CD4-positive, alpha-beta T cell treated with Interleukin-17A for 4 hours (primary cell): ENCODE data around the gene FGD2.
"Not testable (repeated sequence)": the region's sequence is repeated elsewhere in the genome, so short reads cannot be mapped to it uniquely, and the experiment has no call there.

ENCODE experiments used
- DNase-seq: peaks from one replicate; pipeline ENCODE4 v3.0.0-alpha.2; 2020; ENCODE audit warnings: mixed read lengths

Gene FGD2

DNA sequence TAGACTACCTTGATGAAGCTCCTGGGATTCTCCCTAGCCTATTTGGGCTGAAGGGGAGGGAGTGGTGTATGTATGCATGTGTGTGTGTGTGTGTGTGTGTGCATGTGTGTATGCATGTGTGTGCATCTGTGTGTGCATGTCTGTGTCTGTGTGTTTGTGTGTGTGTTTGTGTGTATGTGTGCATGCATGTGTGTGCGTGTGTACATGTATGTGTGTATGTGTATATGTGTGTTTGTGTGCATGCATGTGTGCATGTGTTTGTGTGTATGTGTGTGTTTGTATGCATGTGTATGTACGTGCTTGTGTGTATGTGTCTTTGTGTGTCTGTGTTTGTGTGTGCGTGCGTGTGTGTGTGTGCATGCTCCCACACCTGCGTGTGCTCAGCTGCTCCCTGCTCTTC is 15.4 kb downstream of the FGD2 start:
- no peak for DNase-seq

DNA sequence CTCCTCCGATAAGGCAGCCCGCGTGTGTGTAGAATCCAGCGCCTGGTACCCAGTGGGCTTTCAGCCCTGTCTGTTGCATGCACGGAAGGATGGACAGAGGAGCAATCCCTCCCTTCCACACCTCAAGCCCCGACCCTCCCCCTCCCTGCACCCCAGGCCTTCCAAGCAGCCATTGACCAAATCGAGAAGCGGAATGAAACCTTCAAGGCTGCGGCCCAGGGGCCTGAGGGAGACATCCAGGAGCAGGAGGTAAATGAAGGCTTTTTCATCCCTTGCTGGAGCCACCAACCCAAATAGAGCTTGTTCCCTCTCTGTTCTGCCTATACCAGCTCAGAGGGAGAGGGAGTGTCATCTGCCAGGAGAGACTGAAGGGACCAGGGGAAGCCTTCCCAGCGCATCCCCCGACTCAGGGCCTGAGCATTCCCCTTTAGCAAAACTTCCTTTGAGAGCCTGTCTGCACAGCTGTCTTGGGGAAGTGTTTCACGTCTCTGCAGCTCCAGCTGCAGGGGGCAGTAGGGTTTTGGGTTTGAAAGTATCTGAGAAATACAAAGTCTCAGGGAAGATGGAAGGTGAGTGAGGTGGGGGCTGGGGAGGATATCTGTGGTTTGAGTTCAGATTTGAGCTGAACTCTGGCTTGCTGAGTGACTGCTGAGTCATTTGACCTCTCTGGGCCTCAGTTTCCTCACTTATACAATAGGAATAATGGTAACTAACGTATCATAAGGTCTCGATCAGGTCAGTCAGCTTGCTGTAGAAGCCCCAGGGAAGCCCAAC is 16.1 kb downstream of the FGD2 start:
- DNase-seq: peak; percentile 88

DNA sequence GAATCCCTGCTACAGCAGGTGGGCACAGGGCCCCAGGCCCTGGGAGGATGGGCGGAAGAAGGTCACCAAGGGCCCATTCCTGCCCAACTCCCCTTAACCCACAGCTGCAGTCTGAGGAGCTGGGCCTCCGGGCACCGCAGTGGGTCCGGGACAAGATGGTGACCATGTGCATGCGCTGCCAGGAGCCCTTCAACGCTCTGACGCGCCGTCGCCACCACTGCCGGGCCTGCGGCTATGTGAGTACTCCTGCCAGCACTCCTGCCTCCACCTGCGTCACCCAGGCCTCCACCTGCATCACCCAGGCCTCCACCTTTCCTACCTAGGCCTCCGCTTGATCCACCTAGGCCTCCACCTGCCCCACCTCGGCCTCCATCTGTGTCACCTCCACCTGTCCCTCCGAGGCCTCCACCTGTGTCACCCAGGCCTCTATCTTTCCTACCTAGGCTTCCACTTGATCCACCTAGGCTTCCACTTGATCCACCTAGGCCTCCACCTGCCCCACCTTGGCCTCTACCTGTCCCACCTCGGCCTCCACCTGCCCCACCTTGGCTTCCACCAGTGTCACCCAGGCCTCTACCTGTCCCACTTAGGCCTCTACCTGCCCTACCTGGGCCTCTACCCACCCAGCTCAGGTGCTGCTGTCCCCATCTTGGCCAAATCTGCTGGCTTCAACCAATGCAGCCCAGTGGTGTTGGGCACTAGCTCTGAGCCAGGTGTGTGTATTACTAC is 16.8 kb downstream of the FGD2 start:
- DNase-seq: no peak

DNA sequence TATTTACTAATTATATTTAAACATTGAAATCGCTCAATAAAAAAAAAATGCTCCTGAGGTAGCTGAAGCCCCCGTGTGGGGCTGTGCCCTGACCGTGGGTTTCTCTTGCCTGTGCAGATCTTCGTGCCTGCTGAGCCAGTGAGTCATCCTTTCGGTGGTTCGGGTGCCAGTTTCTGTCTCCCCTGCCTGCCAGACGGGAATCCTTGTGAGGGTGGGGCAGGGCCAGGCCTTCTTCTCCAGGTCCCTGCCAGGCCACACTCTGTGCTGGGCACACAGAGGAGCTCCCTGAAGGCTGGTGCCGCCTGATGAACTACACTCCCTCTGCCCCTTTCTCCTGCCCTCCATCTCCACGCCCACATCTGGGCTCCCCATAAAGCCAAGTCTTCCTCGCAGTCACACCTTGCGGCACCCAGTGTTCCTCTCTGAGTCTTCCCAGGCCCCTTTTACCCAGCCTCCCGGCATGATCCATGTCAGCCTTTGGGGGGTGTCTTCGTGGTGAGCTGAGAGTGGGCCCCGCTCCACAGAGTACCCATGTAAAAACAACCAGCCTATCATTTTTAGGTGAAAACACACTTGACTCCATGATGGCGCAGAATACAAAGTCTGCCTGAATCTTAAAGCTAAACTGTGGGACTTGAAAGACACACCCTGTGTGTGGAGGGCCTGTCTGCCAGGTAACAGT is 19.3 kb downstream of the FGD2 start:
- peak; percentile 49 for DNase-seq

DNA sequence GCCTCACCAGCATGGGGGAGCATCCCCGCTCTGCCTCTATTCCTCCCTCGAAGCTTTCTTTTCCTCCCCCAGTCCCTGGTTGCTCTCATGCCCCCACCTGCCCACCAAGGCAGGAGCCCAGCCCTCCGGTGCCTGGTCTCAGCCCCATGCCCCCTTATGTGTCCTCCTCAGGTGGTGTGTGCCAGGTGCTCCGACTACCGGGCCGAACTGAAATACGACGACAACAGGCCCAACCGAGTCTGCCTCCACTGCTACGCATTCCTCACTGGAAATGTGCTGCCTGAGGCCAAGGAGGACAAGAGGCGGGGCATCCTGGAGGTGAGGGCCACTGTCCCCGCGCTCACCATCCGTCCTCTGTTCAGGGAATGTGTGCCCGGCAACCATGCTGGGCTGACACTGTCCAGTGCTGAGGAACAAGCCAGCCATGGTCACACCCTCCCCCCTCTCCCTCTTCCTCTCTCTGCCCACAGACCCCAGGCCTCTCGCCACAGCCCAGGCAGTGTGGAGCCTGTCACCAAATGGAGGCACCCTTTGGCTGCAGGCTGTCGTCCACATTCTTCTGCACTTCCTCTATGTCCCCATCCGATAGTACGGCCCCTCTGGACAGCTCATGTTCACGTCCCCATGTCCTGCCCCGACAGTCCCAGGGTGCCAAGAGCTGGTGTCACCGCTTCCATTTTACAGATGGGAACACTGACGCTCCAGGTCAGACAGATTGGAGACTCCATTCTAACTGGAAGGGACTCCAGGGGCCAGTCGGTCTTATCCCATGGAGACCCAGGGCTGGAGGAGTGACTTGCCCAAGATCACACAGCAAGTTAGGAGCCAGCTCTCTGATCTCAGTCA is 20.4 kb downstream of the FGD2 start:
- no peak for DNase-seq

DNA sequence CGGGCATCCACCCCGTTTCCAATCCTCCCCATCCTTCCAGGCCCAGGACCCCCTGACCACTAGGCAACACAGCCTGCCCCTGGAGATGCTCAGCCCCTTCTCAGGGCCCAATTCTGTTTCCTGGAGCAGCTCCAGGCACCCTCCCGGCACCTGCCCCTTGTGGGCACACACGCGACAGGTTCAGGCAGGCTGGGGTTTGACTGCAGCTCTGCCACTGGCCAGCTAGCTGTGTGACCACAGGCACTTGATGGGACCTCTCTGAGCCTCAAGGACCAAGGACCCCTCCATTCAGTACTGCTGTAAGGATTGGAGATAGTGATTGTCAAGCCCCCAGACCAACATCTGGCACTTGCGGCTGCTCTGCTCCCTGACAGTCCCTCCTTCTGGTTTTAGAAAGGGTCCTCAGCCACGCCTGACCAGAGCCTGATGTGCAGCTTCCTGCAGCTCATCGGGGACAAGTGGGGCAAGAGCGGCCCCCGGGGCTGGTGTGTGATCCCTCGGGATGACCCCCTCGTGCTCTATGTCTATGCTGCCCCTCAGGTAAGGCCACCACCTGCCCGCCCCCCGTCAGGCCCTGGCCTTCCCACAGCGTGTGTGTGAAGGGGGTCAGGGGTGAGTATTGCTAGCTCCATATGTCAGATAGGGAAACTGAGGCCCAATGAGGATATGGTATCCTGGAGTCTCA is 21.7 kb downstream of the FGD2 start:
- DNase-seq: no peak

DNA sequence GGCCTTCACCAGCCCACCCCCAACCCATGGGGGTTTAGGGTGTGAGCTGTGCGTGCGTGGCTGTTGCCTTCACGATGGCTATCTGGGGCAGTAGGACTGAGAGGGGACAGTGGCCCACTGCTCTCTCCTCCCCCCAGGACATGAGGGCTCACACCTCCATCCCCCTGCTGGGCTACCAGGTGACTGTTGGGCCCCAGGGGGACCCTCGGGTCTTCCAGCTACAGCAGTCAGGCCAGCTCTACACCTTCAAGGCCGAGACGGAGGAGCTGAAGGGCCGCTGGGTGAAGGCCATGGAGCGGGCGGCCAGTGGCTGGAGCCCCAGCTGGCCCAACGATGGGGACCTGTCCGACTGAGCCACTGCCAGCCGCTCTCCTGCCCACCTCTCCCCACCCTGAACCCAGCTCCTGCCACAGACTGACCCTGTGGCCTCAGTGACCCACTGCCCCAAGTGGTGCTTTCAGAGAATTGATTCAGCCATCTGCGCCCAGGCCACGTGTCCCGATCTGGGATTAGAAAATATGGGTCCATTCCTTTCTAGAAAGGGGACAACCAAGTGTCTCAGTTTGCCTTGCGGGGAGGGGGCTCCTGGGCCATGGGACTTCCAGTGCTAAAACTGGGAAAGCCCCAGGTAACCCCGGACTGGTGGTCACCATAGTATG is 22.5 kb downstream of the FGD2 start:
- no peak for DNase-seq

DNA sequence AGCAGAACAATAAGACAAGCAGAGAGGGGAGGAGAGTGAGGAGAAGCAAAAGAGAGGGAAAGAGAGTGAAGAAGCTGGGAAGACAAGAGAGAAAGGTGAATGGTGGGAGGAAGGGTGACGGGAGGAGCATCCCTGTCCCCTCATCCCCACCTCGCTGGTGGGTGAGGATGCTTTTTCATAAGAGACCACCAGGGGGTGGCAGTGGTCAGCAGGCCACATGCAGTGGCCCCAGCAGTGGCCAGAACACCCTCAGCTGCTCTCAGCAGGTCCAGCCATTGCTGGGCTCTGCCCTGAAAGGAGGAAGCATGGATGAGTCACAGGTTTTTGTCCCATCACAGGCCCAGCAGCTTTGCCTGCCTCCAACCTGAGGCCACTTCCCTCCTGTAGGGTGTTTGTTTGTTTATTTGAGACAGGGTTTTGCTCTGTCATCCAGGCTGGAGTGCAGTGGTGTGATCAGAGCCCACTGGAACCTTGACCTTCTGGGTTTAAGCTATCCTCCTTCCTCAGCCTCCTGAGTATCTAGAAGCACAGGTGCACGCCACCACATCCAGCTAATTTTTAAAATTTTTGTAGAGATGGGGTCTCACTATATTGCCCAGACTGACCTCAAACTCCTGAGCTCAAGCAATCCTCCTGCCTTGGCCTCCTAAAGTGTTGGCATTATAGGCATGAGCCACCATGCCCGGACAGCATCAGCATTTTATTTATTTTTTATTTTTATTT is 24.0 kb downstream of the FGD2 start:
- peak; percentile 62 for DNase-seq

DNA sequence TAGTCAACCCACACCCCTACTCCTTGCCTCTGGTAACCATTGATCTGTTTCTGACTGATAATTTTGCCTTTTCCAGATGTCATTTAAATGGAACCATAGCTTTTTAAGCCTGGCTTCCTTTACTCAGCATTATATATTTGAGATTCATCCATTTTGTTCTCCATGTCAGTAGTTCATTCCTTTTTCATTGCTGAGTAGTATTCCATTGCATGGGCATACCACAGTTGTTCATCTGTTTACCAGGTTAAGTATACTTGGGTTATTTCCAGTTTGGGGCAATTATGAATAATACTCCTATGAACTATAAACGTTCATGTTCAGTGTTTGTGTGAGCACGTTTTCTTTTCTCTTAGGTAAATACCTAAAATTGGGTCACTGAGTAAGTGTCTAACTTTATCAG is 25.1 kb downstream of the FGD2 start:
- DNase-seq: no peak

DNA sequence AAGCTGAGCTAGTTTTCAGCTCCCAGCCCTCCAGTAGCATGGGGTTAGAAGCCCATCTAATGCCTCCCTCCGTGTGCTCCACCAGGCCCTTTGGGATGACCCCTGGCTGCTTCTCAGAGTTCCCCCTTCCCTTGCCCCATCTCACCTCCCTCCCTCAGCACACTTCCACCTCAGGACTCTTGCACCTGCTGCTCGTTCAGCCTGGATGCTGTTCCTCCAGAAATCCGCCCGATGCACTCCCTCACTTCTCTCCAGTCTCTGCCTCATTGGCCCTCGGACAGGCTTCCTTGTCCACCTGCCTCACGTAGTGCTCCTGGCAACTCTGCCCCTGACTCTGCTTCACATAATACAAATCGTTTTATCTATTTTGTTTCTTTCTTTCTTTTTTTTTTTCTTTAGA is 26.8 kb downstream of the FGD2 start:
- no peak for DNase-seq

DNA sequence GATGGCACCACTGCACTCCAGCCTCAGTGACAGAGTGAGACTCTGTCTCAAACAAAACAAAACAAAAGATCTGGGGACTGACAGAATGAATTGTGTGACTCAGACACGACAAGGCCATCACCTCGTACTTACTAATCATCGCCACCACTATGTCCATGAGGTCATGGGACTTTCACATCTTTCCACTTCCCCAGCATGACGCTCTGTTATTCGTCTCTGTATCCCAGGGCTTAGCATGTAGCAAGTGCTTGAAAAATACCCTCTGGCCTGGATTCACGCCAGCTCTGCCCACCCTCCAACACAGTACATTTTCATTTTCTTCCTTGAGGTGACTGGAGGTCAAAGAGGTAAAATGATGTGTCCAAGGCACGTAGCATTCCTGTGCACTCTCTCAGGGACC is 27.8 kb downstream of the FGD2 start:
- no peak for DNase-seq

DNA sequence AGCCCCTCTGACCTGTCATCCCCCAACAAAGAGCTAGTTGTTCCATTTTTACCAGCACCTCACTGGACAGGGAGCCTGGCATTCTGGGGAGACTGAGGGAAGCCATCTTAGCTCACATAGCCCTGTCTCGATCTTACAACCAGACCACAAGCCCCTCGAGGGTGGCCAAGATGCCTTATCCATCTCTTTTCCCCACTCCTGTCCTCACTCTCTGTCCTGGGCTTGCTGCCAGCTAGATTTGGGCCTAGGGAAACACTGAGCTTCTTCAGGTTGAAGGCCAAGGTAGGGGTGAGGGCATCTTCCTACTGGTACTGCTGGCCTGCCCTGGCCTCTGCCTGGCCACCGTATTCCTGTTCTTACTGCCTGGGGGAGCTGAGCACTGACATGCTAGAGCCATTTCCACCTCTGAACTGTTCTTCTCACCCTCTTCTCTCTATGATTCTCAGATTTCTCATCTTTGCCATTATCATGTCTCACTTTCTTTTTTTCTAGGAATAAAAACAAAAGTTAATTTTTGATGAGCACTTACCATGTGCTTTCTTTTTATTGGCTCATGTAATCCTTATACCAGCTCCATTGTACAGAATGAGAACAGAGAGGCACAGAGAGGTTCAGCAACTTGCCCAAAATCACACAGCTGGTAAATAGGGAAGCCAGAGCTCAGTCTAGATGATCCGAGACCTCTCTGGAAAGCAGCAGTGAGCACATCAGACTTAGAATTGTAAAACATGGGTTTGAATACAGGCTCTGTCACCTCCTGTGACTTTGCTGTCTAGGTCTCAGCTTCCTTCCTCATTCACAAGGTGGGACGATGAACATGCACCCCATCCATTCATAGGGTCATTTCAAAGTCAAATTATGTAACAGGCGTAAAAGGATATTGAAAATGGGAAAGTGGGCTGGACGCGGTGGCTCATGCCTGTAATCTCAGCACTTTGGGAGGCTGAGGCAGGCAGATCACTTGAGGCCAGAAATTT is 28.7 kb downstream of the FGD2 start:
- DNase-seq: no peak

DNA sequence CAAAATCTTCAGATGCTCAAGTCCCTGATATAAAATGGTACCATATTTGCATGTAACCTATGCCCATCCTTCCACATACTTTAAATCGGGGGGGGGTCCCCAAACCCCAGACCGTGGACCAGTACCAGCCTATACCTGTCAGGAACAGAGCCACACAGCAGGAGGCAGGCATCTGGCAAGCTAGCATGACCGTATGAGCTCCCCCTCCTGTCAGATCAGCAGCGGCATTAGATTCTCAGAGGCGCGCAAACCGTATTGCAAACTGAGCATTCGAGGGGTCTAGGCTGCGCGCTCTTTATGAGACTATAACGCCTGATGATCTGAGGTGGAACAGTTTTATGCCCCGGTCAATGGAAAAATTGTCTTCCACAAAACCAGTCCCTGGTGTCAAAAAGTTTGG is 30.7 kb downstream of the FGD2 start:
- DNase-seq: no peak

DNA sequence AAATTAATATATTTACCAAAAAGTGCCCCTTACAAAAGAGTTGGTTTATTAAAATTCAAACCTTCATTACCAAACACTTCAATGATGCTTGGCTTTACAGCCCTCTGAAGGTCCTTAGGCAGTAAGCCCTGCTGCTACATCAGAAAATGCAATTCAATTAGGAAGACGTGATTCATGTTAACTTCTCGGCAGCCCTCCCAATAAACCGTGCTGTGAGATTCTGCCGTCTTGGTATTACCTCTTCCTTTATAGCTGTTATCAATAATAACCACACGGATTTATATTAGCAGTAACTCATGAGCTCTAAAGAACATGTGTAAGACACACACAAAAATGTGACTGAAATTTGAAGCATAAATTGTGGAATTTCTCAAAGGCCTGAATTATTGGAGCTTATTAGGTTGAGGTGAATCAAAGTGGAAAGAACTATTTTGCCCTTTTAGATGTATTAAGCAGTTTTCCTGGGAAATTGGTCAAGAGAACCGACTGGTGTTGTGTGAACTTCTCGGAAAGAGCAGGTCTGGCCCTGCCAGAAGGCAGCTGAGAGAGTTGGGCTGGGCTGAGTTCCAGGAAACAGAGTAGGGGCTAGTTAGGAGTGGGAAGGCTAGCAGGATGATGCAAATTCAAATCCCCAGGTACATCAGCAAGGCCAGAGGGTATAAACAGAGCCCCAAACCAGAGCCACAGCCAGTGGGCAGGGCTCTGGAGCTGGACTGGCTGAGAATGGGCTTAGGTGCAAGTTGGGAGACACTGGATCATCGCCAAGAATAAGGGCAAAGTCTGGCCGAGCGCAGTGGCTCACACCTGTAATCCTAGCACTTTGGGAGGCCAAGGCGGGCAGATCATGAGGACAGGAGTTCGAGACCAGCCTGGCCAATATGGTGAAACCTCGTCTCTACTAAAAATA is 33.1 kb downstream of the FGD2 start:
- no peak for DNase-seq

DNA sequence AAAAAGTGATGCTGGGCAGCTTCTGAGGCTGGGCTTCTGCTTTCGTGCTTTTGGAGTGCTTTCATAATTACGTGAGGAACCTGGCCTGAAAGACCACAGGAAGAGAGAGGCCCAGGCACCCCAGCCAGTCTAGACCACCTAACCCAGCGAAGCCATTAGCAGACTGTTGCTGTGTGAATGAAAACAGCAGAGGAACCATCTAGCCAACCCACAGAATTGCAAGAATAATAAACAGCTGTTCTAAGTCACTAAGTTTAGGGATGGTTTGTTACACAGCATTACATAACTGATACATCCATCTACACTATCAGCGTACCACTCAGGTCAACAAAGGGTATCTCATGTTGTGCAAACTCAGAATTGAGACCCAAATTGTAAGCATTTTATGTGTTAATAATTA is 34.5 kb downstream of the FGD2 start:
- no peak for DNase-seq

DNA sequence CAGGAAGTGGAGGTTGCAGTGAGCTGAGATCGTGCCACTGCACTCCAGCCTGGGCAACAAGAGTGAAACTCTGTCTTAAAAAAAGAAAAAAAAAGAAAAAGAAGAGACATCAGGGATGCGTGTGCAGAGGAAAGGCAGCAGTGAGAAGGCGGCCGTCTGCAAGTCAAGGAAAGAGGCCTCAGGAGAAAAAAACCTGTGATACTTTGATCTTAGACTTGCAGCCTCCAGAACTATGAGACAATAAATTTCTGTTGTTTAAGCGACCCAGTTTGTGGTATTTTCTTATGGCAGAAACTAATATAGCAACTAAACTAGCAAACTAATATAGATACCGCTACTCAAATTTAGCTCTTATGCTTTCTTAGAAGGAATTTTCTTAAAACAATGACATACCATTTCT is 36.1 kb downstream of the FGD2 start:
- no peak for DNase-seq

DNA sequence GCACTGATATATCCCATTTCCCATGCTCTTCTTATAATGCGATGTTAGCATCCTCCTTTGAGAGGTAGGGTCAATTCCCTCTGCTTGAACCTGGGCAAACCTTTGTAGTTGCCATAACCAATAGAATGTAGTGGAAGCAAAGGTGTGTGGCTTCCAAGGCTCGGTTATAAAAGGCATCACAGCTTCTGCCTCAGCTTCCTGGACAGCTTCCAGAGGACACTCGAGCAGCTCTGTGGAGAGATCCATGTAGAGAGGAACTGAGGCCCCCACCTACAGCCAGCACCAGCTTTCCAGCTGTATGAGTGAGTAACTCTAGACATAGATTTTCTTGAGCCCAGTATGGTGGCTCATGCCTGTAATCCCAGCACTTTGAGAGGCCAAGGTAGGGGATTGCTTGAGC is 36.7 kb downstream of the FGD2 start:
- DNase-seq: no peak

DNA sequence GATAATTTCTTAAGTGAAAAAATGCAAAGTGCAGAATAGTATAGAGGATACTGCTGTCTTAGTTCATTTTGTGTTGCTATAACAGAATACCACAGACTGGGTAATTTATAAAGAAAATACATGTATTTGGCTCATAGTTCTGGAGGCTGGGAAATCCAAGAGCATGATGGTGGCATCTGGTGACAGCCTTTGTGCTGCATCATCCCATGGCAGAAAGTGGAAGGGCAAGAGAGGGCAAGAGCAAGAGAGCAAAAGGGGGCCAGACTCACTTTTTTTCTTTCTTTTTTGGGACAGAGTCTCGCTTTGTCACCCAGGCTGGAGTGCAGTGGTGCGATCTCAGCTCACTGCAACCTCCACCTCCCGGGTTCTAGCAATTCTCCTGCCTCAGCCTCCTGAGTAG is 37.6 kb downstream of the FGD2 start:
- DNase-seq: not testable (repeated sequence)

DNA sequence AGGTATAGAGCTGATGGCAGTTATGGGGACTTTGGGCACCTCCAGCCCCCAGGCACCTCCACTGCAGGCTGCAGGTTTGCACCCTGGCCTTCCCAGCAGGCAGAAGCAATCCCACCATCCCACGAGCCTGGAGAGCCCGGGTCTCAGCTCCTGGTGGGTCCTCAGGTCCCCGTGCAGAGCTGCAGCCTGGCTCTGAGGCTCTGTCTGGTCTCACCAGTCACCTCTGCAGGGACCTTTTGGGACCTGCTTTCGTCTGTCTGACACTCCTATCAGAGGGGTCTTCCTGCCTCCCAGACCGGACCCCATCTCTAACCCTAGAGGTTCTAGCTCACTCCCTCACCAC is 41.9 kb downstream of the FGD2 start:
- peak; percentile 27 for DNase-seq
